Prostate gland (tissue), 2 donors: ENCODE data around the gene GALNT6.

Source experiments
- POLR2A ChIP-seq: fragments of 450-650 bp; IDR thresholded peaks from one replicate; pipeline ENCODE4 v1.6.1; 2016; ENCODE audit warnings: antibody characterized with exemption, mild to moderate bottlenecking
- POLR2AphosphoS5 ChIP-seq: sonication (generic); formaldehyde crosslinking; IDR thresholded peaks from one replicate; pipeline ENCODE4 v1.6.1; 2017; ENCODE audit warnings: antibody characterized with exemption
- TF ChIP-seq, protein P1 (sequence below), 4 experiments: fragments of 200-600 bp in 2 of 4; fragments of 450-650 bp in 2 of 4; sonication (generic) in 2 of 4; IDR thresholded peaks; 1 replicate in 3 of 4; 2 replicates in 1 of 4; pipeline ENCODE4 v1.5.1; 2016 to 2019; ENCODE audit warnings: antibody characterized with exemption in 4 of 4, mild to moderate bottlenecking in 2 of 4, moderate library complexity in 2 of 4

DNA sequence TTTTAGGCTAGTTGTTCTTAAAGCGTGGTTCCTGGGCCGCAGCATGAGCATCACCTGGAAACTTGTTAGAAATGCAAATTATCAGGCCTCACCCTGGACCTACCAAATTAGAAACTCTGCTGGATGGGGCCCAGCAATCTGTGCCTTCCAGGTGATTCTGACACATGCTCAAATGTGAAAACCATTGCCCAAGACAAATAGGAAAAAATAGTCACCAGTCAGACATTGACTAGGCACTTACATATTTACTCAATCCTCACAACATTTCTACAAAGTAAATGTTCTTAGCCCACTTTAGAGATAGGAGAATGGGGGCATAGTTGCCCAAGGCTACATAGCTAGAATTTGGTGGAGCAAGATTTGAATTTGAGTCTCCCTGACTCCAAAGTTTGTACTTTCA, 48.0 kb downstream of the GALNT6 start:
- TF ChIP-seq, protein P1, sequence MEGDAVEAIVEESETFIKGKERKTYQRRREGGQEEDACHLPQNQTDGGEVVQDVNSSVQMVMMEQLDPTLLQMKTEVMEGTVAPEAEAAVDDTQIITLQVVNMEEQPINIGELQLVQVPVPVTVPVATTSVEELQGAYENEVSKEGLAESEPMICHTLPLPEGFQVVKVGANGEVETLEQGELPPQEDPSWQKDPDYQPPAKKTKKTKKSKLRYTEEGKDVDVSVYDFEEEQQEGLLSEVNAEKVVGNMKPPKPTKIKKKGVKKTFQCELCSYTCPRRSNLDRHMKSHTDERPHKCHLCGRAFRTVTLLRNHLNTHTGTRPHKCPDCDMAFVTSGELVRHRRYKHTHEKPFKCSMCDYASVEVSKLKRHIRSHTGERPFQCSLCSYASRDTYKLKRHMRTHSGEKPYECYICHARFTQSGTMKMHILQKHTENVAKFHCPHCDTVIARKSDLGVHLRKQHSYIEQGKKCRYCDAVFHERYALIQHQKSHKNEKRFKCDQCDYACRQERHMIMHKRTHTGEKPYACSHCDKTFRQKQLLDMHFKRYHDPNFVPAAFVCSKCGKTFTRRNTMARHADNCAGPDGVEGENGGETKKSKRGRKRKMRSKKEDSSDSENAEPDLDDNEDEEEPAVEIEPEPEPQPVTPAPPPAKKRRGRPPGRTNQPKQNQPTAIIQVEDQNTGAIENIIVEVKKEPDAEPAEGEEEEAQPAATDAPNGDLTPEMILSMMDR (IDR thresholded peaks at IDR 0.05), result no peak
- TF ChIP-seq POLR2A, result no peak
- TF ChIP-seq POLR2AphosphoS5, result no peak
